HG02623 (cell line): ENCODE results near the gene TNS1.
A peak's percentile ranks its signal among the peaks of the same experiment; 100 is the strongest.

Experiments
- ATAC-seq: cut with Tn5 transposase; IDR thresholded peaks from one replicate; pipeline ENCODE4 v1.9.1; 2021; ENCODE audit warnings: moderate library complexity; ENCODE audit not compliant: unreplicated experiment

The TNS1 gene

DNA sequence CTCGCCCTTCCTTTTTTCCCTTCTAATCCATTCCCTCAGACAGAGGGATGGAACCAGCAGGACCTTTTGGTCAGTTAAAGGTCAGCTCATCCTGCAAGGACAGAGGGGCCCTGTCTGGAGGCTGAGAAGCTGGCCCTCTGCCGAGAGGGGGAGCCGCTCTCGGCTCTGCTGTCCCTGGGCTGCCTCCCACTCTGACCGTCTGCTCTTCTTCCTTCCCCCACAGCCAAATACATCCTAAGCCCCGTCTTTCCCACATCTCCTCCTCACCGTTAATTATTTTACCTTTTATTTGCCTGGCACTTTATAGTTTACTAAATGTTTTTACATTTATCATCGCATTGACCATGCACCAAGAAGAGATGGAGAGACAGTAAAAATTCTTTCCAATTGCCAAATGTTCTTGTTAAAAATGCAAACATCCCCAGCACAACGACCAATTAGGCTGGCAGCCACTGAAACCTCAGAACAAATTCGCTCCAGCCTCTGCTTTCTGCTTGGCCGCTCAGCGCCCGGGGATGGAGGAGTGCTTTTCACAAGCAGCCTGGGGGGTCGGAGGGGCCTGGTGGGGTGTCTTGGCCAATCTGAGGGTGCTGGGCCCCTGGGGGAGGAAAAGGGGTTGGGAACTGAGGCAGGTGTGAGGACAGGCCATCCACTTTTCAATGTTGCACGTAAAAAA, 123.7 kb downstream of the TNS1 start:
- ATAC-seq, result no peak

DNA sequence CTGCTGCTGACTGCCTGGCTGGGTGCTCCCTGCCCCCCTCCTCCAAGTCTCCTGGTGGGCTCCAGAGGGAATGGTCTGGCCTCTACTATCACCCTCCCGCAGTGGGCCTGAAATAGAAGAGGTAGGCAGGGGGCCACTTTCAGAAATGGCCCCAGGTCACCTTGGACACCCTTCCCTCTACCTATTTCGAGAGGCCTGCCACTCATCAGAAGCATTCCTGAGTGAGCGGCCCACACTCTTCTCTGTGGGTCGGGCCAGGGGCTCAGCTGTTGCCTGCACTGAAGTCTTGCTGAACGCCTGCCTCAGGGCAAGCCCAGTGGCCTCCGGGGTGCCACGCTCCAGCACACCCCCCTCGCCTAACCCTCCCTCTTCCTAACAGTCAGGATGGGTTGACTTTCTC, 124.9 kb downstream of the TNS1 start:
- ATAC-seq, result no peak

DNA sequence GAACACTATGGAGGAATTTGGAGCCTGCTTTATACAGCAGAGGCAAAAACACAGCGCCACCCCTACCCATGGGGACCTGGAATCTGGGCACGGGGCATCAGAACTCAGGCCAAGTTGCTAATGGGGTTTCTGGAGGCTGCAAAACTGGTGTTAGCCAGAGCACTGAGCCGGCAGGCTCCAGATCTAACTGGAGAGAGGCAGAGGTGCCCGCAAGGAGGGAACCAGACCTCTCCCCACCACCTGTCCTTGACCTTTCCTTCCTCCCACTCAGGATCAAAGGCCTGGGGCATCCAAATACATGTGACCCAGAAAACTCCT, 126.6 kb downstream of the TNS1 start:
- no peak for ATAC-seq

DNA sequence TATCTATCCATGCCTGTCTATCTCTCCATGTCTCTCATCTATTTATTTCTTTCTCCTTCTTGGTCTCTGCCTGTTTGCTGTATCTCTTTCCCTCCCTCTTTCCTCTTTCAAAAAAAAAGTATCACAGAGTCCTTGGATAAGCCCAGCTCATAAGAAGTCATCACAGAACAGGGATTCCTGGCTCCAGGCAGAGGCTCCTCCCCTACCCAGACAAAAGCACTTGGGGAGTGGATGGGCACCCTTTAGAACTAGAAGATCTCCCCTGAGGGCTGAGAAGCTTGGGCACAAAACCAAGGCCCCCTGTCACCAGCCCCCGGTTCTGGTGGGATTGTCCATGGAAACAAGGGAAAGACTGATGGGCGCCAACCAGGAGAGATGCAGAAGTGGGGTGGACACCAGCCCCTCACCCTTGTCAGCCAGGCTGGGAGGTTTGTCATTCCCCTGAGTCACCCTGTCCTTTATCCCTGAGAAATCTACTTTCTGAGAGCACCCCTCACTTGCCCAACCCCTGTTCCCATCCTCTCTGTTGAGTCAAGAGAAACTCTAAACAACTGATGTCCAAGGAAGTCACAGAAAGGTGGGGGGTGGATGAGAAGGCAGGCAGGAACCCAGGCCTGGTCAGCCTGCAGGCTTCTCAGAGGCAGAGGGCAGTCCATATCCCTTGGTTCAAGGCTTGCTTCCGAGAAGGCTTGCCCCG, 127.1 kb downstream of the TNS1 start:
- no peak for ATAC-seq

DNA sequence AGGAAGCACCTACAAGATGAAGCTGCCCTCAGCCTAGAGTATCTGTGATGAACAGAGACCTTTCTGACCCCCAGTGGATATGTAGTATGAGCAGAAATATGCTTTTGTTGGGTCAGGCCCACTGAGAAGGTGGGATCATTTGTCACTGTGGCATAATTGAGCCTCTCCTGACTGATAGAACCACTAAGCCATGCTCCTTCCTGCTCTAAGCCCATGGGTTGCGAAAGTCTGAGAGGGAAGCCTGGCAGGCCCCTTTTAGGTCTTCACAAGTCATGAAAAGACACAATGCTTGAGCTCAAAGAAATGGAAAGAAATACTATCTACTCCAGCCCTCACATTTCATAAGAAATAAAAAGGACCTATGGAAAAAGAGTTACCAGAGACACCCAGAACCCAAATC, 127.7 kb downstream of the TNS1 start:
- ATAC-seq, result no peak

DNA sequence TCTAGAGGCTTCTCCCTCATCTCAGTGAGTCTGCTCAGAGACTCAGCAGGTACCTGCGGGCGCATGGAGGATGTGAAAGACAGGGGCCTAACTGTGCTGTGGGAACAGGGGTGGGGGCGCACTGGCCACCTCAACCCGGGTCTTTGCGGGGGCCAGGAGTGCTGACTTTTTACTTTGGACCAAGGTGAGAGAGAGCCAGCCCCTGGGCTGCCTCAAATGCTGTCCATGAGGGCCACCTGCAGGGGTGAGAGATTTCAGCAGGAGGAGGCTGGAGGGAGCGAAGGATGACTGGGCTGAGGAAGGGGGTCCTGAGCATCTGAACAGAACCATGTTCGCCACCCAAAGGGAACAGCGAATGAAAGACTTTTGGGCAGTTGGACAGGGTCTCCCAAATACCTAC, 129.4 kb downstream of the TNS1 start:
- ATAC-seq, result no peak

DNA sequence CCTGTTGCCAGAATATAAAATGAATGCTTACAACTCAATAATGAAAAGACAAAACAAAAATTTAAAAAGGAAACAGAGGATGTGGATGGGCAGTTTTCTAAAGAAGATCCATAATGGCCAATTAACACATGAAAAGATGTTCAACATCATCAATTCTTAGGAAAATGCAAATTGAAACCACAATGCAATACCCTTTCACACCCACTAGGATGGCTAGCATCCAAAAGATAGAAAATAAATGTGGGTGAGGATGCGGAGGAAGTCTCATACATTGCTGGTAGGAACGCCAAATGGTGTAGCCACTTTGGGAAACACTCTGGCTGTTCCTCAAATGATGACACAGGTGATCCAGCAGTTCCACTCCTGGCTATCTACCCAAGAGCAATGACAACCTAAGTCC, 130.5 kb downstream of the TNS1 start:
- no peak for ATAC-seq

DNA sequence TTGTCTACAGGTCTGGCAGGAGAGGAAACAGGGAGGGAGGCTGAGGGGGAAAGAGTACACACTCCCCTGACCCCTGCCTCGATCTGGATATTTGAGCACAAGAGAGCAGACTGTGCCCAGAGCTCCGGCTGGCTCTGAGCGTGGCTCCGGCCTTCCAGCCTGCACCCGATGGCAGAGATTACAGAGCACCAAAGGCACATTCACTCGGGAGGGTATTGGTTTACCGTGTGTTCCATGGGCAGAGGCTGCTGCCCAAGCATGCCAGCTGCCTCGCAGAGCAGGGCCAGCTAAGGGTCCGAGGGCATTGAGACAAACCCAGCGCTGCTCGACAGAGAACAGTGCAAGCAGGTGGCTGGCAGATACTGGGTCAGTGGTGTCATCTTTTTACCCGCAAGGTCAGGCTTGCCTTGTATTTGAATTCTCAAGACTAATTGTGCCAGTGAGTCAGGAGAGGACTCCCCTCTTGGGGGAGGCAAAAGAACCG, 132.2 kb downstream of the TNS1 start:
- no peak for ATAC-seq

DNA sequence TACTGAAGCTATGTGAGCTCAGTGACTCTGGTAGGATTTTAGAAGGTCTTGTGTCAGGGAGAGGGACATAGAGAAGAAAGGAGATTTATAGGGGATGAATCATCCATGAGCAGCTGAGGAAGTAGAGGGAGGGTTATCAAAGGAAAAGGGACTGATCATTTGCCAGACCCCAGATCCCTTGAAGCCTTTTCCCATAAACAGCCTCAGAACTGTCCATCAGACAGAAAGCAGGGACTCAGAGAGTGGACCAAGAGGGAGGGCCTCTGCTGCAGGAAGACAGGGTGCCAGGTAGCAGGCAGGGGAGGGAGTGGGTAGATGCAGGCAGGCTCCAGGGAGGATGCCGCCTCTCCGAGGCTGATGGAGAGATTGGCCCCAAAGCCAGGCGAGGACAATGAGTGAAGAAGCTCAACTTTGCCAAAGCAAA, 133.9 kb downstream of the TNS1 start:
- no peak for ATAC-seq

DNA sequence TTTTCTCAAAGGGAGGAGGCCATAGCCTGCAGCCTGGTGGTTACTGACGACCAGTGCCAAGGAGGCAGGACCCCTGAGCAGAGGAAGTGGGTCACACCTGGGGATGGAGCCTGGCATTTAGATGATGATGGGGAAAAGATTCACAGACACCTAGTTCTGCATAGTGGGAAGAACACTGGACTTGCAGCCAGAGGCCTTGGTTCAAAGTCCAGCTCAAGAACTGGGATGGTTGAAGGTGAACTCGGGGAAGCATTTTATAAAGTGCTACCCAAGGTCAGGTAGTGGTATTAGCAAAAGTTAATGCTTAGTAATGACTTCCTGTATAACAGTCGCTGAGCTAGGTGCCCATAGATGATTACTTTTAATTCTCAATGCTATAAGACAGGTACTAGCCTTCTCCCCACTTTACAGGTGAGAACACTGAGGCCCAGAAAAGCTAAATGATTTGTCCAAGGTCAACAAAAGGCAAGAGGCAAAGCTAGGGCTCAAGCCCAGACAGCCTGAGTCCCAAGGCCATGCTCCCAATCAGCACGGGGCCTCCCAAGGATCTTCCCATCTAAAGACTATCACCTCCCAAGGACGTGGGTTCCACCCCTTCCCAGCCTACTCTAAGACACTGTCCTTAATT, 134.4 kb downstream of the TNS1 start:
- no peak for ATAC-seq

DNA sequence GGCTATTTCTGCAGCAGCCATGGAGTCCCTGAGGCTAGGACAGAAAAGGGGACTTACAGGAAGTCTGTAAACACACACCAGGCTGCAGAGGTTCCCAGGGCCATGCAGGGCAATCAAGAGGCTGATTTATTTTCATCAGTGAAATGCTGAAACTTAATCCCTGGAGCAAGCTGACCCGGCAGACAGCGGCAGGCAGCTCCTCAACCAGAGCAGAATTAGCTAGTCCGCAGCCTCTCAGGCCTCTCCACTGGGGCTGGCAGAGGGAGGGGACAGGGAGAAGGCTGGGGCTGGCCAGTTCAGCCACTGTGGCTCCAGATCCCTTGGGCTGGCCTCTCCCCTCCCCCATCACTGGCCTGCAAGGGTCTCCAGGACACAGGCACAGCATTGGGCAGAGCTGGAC, 136.3 kb downstream of the TNS1 start:
- ATAC-seq, result no peak

DNA sequence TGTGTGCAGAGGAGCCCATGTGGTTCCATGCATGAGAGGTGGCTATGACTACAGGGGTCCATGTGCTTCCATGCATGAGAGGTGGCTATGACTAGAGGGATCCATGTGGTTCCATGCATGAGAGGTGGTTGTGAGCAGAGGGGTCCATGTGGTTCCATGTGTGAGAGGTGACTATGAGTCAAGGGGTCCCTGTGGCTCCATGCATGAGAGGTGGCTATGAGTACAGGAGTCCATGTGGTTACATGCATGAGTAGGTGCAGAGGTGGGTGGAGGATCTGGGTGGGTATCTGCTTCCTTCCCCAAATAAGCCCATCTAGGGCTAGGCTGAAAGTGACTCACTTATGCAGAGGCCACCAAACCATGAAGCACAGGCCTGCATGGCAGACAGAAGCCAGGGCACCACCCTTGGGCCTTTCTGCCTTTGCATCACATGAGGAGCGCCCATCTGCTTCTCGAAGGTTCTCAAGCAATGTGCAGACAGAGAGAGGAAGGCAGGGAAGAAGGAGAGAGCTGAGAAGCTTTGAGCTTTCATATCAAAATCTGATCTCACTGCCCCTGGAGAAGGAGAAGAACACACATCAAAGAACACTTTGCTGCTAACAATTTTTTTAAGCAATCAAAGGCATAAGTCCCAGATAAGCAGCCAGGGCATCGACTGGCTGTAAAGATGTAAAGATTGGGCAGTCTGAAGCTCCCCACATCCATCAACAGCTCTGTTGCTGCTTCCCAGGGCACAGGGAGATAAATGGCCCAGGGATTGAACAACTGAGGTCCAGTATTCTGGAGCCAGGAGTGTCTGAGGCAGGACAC, 137.6 kb downstream of the TNS1 start:
- ATAC-seq, result peak; percentile 75

DNA sequence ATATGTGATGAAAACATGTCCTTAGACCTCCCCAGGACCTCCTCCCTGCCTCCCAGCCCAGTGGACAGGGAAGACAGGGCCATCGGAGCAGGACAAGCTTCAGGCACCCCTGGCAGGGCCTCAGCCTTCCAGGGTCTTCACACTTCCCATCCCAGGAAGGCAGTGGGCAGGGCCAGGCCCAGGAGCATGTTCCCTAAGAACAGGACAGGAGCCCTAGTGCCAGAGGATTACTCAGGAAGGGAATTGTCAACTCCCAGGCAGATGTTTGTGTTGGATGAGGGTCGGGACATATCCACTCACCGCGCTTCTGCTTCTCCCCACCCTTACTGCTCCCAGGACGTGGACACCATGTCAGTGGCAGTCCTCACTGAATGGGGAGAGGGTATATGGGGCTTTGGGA, 138.9 kb downstream of the TNS1 start:
- no peak for ATAC-seq

DNA sequence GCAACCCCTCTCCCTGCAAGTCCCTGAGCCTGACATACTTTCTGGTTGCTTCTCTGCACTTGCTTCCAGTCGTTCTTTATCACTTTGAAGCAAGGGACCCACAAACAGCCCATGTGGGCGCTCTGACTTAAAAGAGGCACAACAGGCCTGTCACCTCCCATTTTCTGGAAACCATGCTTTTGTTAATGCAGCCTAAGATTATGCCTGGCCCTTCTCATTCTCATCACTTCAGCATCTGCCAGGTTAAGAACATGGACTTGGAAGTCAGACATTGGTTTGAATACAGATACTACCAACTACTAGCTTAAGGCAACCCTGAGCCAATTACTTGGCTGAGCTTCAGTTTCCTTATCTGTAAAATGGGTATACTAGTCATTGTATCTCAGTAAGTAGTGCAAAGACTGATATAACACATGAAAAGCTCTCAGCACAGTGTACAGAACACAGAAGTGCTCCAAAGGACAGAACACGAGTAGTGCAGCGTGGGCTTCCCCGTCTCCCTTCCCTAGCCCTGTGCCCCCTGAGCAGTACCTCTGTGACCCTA, 141.4 kb downstream of the TNS1 start:
- ATAC-seq, result no peak

DNA sequence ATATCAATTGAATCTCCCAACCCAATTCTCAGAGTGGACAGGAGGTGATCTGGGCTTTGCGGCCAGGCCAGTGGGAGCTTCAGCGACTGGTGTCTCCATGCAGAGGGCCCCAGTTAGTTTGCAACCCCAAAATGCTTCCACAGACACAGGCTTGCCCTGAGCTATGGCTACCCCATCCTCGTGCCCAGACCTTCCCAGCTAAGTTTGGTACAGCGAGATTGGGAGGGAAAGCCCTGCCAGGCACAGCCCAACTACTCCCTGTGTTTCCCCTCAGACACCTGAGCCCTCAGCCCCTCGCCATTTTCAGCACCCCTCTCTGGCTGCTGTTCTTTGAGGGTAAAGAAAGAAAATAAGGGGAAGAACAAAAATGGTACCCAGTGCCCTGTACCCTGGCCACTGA, 142.9 kb downstream of the TNS1 start:
- ATAC-seq, result no peak

DNA sequence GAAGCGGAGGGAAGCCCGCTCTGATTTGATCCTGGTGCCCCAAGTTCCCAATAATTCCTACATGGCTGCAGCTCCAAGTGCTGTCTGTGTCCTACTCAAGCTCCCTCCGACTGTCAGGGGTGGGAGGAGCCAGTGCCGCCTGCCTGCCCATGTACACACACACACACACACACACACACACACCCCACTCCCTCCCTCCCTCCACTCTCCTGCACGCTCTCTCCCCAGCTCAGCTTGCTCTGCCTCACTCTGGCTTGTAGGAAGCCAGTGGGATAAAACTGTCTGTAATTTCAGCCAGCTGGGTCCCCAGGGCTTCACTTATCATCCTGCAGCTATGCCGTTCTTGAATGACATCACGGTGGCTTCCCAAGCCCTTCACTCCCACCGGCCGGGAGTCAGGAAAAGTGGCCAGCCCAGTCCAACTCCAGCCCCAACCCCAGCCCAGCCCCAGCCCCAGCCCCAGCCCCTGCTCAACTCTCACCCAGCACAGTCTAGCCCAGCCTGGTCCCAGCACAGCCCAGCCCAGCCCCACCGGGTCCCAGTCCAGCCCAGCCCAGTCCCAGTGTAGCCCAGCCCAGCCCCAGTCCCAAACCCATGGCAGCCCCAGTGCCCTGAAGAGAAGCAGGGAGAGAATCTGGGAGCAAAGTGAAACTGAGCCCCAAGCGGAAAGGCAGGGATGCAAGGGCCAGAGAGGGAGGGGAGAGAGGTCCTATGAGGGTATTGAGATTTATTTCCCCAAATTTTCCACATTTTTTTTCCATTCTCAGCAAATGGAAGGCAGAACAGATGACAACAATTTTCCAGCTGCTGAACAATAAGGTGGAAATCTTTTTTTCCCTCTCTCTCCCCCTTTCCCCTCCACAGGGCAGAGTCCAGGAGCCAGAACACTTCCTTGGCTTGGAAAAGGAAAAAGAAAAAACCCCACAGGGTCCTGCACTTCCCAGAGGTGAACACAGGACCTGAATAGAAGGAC, 144.0 kb downstream of the TNS1 start:
- ATAC-seq, result no peak

DNA sequence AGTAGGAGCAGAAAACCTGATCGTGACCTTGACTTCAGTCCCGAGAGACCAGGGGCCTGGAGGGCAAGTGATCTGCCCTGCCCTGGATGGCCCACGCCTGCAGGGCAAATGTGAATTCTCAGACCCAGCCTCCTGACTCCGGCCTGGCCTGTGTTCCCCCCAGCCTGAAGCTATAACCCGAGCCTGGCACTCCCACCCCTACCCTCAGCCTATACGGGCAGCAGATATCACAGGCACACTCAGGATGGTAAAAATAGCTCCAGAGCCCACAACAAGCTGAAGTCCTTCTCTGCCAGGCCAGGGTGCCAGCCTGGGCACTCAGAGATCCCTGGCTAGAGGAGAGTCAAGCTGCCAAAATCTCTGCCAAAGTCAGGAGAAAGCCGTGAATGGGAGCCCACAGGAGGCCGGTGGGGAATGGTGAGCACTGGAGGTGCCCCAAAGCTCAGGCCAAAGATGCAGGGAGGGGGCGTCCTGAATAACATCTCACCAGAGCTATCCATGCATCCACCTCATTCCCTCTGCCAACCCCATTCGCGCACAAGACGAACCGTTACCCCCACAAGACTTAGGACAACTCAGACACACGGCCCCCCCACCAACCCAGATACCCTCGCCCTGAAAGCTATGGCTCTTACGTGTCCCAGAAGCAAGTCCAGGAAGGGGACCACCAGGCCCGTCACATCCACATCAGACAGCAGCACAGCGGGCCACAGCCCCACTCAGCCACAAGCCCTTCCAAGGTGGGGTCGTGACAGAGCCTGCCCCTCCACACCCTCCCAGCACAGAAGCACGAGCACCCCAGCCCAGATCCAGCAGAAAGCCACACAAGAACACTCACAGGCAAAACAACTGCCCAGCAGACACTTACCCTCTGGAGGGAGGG, 144.9 kb downstream of the TNS1 start:
- ATAC-seq, result no peak

DNA sequence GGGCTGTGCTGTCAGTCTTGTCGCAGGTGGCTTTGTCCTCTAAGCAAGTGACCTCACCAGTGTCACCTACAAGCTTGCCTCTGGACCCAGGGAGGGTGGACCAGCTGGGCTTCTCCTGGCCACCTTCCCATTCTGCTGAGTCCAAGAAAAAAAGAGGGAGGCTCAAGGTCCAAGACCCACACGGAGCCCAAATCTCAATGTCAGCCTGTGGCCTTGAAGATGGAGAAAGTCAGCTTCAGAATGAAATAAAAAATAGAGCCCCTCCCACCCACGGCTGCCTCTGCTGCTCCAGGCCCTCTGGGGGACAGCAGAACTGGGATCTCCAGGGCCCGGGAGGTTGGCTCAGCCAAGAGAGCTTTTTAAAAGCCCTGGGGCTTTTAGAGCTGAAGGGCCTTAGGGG, 145.9 kb downstream of the TNS1 start:
- no peak for ATAC-seq

DNA sequence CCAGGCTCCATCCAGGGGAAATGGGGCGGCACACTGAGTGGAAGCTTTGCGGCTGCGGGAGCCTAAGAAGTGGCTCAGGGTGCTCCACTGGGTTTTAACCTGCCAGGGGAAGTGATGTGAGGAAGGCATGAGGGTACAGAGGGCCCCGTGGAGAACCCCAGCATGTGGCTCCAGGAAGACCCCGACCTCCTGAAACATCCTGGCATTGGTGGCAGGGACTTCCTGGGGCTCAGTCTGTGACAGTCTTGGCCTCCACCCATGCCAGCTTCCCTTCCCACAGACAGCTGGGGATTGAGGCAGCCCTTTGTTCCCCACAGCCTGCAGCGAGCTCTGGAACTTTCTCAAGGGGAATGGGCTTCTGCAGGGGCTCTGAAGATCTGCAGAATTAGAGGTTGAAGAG, 146.6 kb downstream of the TNS1 start:
- no peak for ATAC-seq
